ENCODE data around the gene TDRD9. TPM values are rescaled to one million over a fixed set of nuclear protein-coding genes. Genes with fewer than 3 reads are reported as not detected.
"Not testable (repeated sequence)": the region's sequence is repeated elsewhere in the genome, so short reads cannot be mapped to it uniquely, and the experiment has no call there.

TDRD9 gene
- total RNA-seq, 1 donor from 2014 or later = 8.5 TPM

DNA sequence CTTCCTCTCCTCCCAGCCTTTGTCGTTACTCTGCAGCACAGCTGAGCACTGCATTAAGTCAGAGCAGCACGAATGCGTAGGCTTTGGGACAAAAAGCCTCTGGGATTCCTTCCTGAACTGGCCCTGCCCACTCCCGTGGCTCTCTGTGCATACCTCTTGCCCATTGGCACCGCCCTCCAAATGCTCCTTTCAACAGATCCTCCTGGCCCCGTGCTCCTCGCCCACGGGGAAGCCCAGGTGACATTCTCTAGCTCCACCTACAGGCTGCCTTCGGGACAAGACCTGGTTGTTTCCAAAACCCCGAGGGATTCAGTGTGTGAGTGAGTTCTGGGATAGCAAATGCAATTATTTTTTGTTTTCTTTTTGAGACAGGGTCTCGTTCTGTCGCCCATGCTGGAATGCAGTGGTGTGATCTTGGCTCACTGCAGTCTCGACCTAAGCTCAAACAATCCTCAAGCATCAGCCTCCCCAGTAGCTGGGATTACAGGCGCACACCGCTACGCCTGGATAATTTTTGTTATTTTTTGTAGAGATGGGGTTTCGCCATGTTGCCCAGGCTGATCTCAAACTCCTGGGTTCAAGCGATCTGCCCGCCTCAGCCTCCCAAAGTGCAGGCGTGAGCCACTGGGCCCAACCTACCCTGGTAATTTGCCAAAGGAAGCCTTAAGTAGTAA lies 17.9 kb upstream of the TDRD9 start:
- ATAC-seq (peak; percentile 98 to 100), DNase-seq (peak; percentile 94)
- Histone ChIP-seq H3K9me3 (no peaks in the 10 kb centered on the region), H3K4me1 (peaks cover 12% of the 10 kb centered on the region), H3K36me3 (peaks cover 45% of the 10 kb centered on the region), H3K27me3 (ENCODE audit: low read depth) (no peaks in the 10 kb centered on the region), H3K27ac (no peak overlapping the region), H3K4me3 (peak overlapping the region; percentile 18)
- TF ChIP-seq, protein P1, sequence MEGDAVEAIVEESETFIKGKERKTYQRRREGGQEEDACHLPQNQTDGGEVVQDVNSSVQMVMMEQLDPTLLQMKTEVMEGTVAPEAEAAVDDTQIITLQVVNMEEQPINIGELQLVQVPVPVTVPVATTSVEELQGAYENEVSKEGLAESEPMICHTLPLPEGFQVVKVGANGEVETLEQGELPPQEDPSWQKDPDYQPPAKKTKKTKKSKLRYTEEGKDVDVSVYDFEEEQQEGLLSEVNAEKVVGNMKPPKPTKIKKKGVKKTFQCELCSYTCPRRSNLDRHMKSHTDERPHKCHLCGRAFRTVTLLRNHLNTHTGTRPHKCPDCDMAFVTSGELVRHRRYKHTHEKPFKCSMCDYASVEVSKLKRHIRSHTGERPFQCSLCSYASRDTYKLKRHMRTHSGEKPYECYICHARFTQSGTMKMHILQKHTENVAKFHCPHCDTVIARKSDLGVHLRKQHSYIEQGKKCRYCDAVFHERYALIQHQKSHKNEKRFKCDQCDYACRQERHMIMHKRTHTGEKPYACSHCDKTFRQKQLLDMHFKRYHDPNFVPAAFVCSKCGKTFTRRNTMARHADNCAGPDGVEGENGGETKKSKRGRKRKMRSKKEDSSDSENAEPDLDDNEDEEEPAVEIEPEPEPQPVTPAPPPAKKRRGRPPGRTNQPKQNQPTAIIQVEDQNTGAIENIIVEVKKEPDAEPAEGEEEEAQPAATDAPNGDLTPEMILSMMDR (IDR thresholded peaks at IDR 0.05) = peak; percentile 80
- intact Hi-C loops (cut with DNase I) = no loop called here

DNA sequence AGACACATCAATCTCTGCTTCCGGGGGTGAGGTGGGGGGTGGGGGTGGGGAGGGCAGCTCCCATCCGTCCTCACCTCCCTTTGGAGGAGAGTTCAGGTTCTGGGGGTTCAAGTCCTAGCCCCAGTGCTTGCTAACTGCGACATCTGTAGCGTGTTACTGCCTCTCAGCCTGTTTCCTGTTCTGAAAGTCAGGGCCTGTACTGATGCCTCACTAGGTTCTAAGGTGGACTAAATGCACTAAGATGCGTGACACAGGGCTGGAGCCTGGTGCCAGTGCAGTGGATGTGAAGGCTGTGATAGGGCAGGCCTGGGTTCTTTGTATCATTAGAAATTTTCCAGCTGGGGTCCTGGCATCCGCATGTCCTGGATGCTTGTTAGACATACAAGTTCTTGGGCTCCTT lies 17.3 kb upstream of the TDRD9 start:
- intact Hi-C loops (cut with DNase I) = no loop called here
- Histone ChIP-seq H3K4me3 (no peak overlapping the region), H3K27me3 (ENCODE audit: low read depth) (no peaks in the 10 kb centered on the region), H3K4me1 (peaks cover 12% of the 10 kb centered on the region), H3K36me3 (peaks cover 50% of the 10 kb centered on the region), H3K9me3 (no peaks in the 10 kb centered on the region), H3K27ac (no peak overlapping the region)
- no peak for ATAC-seq
- TF ChIP-seq, protein P1 (IDR thresholded peaks at IDR 0.05) = no peak
- peak; percentile 27 for DNase-seq

DNA sequence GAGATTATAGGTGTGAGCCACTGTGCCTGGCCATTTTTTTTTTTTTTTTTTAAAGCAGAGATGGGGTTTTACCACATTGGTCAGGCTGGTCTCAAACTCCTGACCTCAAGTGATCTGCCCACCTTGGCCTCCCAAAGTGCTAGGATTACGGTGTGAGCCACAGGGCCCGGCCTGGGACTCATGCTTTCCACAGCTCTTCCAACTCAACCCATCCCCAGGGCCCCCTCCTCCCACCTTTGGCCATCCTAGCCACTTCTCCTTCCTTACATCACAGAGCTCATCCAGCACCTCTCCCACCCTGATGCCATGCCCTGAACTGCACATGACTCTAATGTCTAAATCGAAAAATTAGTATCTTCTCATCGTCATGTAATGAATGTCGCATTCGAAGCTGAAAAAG lies 12.6 kb upstream of the TDRD9 start:
- Histone ChIP-seq H3K27me3 (ENCODE audit: low read depth) (no peaks in the 10 kb centered on the region), H3K4me3 (no peak overlapping the region), H3K36me3 (peaks cover 73% of the 10 kb centered on the region), H3K4me1 (peaks cover 15% of the 10 kb centered on the region), H3K9me3 (no peaks in the 10 kb centered on the region), H3K27ac (no peak overlapping the region)
- ATAC-seq (no peak), DNase-seq (no peak)
- intact Hi-C loops (cut with DNase I) = no loop called here
- TF ChIP-seq, protein P1 (IDR thresholded peaks at IDR 0.05) = no peak

DNA sequence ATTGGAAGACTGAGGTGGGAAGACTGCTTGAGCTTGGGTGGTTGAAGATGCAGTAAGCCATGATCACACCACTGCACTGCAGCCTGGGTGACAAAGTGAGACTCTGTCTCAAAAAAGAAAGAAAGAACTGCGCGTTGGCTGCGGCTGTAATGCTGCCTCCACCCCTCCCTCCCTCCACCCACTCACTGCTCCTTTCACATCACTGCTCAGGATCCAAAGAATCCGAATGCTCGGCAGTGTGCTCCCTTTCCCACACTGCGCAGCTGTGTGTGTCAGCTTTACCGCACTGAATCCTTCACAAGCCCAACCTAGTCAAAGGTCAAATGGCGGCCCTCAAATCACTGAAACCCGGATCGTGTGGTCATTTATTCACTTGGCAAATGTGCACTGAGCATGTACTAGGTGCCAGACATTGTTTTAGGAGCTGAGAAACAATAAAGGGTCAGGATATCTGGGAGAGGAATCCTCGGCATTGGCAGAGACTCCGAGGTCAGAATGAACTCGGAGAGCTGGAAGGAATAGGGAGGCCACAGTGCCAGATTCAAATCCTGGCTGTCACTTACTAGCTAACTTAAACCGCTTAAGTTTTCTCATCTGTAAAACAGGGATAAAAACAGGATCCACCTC lies 11.5 kb upstream of the TDRD9 start:
- TF ChIP-seq, protein P1 (IDR thresholded peaks at IDR 0.05) = no peak
- no peak for ATAC-seq
- Histone ChIP-seq H3K27ac (no peak overlapping the region), H3K36me3 (peaks cover 65% of the 10 kb centered on the region), H3K27me3 (ENCODE audit: low read depth) (no peaks in the 10 kb centered on the region), H3K9me3 (no peaks in the 10 kb centered on the region), H3K4me3 (no peak overlapping the region), H3K4me1 (peaks cover 19% of the 10 kb centered on the region)
- no peak for DNase-seq
- intact Hi-C loops (cut with DNase I) = no loop called here

DNA sequence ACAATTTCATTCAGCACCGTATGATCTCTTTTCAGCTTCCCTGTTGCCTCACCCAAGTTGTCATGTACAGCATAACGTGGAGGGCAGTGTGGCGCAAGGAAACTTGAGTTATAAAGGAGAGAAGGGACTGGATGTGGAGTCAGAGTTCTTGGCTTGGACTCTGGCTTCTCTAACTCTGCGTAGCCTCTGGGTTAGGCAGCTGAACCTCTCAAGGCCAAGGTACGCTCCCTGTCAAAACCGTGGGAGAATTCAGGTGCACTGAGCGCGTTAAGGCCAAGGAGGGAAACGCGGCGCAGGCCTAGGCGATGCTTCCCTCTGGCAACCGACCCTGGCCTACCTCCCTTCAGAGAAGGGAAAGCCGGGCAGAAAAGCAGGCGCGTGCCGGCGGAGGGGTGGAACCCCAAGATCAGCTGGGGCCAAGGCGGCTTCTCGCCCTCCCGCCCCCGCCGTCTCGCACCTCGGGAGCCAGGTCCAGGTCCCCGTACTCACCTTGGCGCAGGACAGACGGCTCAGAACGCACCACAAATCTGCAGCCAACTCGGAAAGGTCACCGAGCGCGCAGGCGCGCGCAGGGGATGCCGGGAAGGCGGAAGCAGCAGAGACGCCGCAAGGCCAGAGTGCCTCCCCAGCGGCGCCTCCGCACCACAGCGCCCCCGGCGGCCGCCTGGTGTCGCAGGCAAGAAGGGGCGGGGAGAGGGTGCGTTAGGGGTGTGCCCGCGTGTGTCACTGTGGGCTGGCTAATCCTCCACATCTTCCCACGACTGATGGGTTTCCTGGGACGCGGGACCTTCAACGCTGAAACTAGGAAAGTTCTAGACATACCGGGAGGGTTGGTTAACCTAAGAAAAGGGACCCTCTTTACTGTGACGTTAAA lies 7.0 kb upstream of the TDRD9 start:
- Histone ChIP-seq H3K27ac (peak overlapping the region; percentile 86), H3K36me3 (peaks cover 21% of the 10 kb centered on the region), H3K4me1 (peaks cover 20% of the 10 kb centered on the region), H3K9me3 (no peaks in the 10 kb centered on the region), H3K4me3 (peak overlapping the region; percentile 85), H3K27me3 (ENCODE audit: low read depth) (no peaks in the 10 kb centered on the region)
- intact Hi-C loops (cut with DNase I) = no loop called here
- DNase-seq (peak; percentile 94), ATAC-seq (peak; percentile 99 to 100)
- TF ChIP-seq, protein P1 (IDR thresholded peaks at IDR 0.05) = peak; percentile 100

DNA sequence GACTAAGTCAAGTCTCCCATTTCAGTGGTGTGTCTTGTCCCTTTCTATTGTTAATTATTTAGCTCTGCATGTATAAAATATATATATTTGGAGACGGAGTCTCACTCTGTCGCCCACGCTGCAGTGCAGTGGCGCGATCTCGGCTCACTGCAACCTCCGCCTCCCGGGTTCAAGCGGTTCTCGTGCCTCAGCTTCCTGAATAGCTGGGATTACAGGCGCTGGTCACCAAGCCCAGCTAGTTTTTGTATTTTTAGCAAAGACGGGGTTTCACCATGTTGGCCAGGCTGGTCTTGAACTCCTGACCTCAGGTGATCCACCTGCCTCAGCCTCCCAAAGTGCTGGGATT lies 6.4 kb upstream of the TDRD9 start:
- DNase-seq; H3K27ac ChIP-seq; H3K9me3 ChIP-seq; ATAC-seq; H3K27me3 ChIP-seq (ENCODE audit: low read depth); intact Hi-C loops (cut with DNase I): not testable (repeated sequence)
- Histone ChIP-seq H3K4me1 (peaks cover 20% of the 10 kb centered on the region), H3K4me3 (peak overlapping the region; percentile 85), H3K36me3 (peaks cover 14% of the 10 kb centered on the region)
